ENCODE data around the gene TMEM185B.

Gene TMEM185B

GRCh38 chr2:120221616-120222015 lies 1.6 kb downstream of the TMEM185B start:
- TF ChIP-seq EGR1 (IDR thresholded peaks at IDR 0.05) (no peak), ZBTB7A (IDR thresholded peaks at IDR 0.05; ENCODE audit: low read depth) (no peak), NFIC (IDR thresholded peaks at IDR 0.05) (no peak), TCF12 (IDR thresholded peaks at IDR 0.05; ENCODE audit: low read depth) (no peak), TAF1 (IDR thresholded peaks at IDR 0.05; ENCODE audit: low read depth) (no peak), CREB1 (IDR thresholded peaks at IDR 0.05; ENCODE audit: low read depth) (no peak), REST (IDR thresholded peaks at IDR 0.05; ENCODE audit: low read depth) (no peak), RAD21 (IDR thresholded peaks at IDR 0.05; ENCODE audit: low read depth) (no peak), CEBPB (IDR thresholded peaks at IDR 0.05) (no peak), TEAD4 (IDR thresholded peaks at IDR 0.05) (no peak), MAX (IDR thresholded peaks at IDR 0.05) (no peak), USF1 (IDR thresholded peaks at IDR 0.05) (no peak), EP300 (IDR thresholded peaks at IDR 0.05; ENCODE audit: borderline replicate concordance) (no peak)

- no peak for TF ChIP-seq CEBPB (IDR thresholded peaks at IDR 0.05)
- no peak for TF ChIP-seq FOXM1 (IDR thresholded peaks at IDR 0.05; ENCODE audit: borderline replicate concordance, low read depth)
- TF ChIP-seq MAX (IDR thresholded peaks at IDR 0.05) = no peak
- no peak for TF ChIP-seq TCF12 (IDR thresholded peaks at IDR 0.05; ENCODE audit: low read depth)
These were observed 2.4 kb downstream of the TMEM185B start for GRCh38 chr2:120220756-120221155.

DNA sequence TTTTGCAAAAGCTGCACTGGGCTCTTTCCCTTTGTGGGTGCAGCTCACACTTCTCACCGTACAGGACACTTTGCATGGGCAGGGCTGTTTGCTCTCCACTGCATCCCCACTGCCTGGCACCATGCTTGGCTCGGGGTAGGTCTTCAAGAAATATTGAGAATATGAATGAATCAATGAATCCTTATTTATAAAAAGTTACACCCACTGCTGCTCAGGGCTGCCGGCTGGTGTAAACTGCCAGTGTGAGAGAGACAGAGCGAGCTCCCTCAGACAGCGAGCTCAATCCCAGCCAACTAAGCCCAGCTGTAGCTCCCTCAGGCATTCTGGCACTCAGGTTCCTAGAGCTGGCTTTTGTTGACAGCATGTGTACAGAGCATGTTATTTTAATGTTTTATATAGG lies 3.4 kb downstream of the TMEM185B start:
- no peak for TF ChIP-seq ZBTB7A (IDR thresholded peaks at IDR 0.05; ENCODE audit: low read depth)
- TF ChIP-seq TAF1 (IDR thresholded peaks at IDR 0.05; ENCODE audit: low read depth) = no peak
- TF ChIP-seq TCF12 (IDR thresholded peaks at IDR 0.05; ENCODE audit: low read depth) = no peak
- TF ChIP-seq EGR1 (IDR thresholded peaks at IDR 0.05) = no peak
- TF ChIP-seq YY1 (IDR thresholded peaks at IDR 0.05; ENCODE audit: low read depth) = no peak
- TF ChIP-seq MAX (IDR thresholded peaks at IDR 0.05) = no peak
- TF ChIP-seq NFIC (IDR thresholded peaks at IDR 0.05) = no peak
- TF ChIP-seq EP300 (IDR thresholded peaks at IDR 0.05; ENCODE audit: borderline replicate concordance) = no peak
- no peak for TF ChIP-seq REST (IDR thresholded peaks at IDR 0.05; ENCODE audit: low read depth)
- TF ChIP-seq TEAD4 (IDR thresholded peaks at IDR 0.05) = no peak
- no peak for TF ChIP-seq RAD21 (IDR thresholded peaks at IDR 0.05; ENCODE audit: low read depth)
- TF ChIP-seq USF1 (IDR thresholded peaks at IDR 0.05) = no peak
- no peak for TF ChIP-seq FOXM1 (IDR thresholded peaks at IDR 0.05; ENCODE audit: borderline replicate concordance, low read depth)
- TF ChIP-seq CEBPB (IDR thresholded peaks at IDR 0.05) = no peak
- no peak for TF ChIP-seq CREB1 (IDR thresholded peaks at IDR 0.05; ENCODE audit: low read depth)

DNA sequence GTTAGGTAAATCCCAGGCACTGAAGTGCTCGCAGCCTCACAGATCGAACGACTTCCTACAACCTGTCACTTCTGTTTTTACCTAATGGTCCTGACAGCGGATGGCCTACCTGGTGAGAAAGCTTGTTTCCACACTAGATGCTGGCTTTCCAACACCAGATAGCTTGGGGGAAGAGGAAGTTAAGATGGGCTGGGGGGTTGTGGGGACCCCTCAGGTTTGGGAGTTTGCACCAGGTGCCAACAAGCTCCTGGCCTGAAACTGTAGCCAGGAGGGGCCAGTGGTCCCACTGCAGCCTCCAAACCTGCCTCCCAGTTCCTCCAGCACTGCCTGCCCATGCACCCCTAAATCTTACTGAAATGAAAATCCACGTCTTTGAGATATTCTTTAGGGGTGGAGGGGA lies 3.9 kb downstream of the TMEM185B start:
- TF ChIP-seq CEBPB (IDR thresholded peaks at IDR 0.05) (no peak), TEAD4 (IDR thresholded peaks at IDR 0.05) (no peak), FOXM1 (IDR thresholded peaks at IDR 0.05; ENCODE audit: borderline replicate concordance, low read depth) (no peak), REST (IDR thresholded peaks at IDR 0.05; ENCODE audit: low read depth) (no peak), RAD21 (IDR thresholded peaks at IDR 0.05; ENCODE audit: low read depth) (no peak), ZBTB7A (IDR thresholded peaks at IDR 0.05; ENCODE audit: low read depth) (no peak), EP300 (IDR thresholded peaks at IDR 0.05; ENCODE audit: borderline replicate concordance) (no peak)

DNA sequence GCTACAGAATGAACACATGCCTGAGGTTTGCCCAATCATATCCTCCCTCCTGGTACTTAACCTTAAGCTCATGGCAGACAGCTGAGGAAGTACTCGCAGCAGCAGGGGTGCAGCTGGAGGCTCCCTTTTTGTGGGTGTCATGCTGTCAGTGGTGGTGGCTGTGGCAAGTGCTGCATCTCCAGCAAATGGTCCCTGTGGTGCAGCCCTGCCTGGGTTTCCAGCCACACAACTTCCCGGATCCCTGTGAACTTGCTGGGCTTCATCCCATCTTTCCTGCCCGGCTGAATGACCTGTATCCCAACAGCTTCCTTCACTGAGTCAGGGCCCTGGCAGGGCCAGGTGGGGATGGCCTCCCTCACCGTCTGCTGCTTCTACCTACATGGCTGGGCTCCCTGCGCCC lies 5.0 kb downstream of the TMEM185B start:
- TF ChIP-seq YY1 (IDR thresholded peaks at IDR 0.05; ENCODE audit: low read depth) = no peak

All from Ishikawa (cell line).